Spleen (tissue), 7 donors: ENCODE results near the gene P4HTM.

Experiments
- POLR2A ChIP-seq, 3 donors: fragments of 450-650 bp; IDR thresholded peaks; one replicate each; pipeline ENCODE4 v1.5.1; 2017; ENCODE audit warnings: antibody characterized with exemption in 3 of 3, mild to moderate bottlenecking in 1 of 3
- POLR2AphosphoS5 ChIP-seq, 3 donors: sonication (generic); formaldehyde crosslinking; IDR thresholded peaks; one replicate each; pipeline ENCODE4 v1.5.1; 2017; ENCODE audit warnings: antibody characterized with exemption in 3 of 3
- TF ChIP-seq, protein P1 (sequence below), 11 experiments: fragments of 200-600 bp in 7 of 11; fragments of 450-650 bp in 4 of 11; sonication (generic) in 4 of 11; IDR thresholded peaks in 8 of 11; conservative IDR thresholded peaks in 3 of 11; 1 replicate in 7 of 11; 2 replicates in 4 of 11; pipeline versions ENCODE4 v1.4.0 to v1.8.0; 2016 to 2021; ENCODE audit warnings: antibody characterized with exemption in 11 of 11, inconsistent platforms in 4 of 11, mild to moderate bottlenecking in 1 of 11
- donor health status: DM: no; HTN: no; CAD: no; lungs with moderate emphysema.
- donor health status: DM: no; HTN: no; CAD: no.
- donor health status: DM: no; HTN: no; CAD: no.

DNA sequence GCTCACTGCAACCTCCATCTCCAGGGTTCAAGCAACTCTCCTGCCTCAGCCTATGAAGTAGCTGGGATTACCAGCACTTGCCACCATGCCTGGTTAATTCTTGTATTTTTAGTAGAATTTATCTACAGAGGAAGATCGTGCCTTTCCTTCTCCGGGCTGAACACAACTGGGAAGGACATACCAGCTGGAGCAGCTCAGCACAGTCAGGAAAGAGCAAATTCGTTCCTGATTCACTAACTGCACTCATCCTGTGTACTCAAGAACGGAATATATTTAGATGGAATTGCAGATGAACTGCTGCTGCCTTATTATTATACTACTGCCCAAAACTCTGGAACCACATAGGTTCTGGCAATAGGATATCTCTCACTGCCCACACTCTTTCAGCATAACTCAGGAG lies 27.1 kb upstream of the P4HTM start:
- TF ChIP-seq, protein P1, sequence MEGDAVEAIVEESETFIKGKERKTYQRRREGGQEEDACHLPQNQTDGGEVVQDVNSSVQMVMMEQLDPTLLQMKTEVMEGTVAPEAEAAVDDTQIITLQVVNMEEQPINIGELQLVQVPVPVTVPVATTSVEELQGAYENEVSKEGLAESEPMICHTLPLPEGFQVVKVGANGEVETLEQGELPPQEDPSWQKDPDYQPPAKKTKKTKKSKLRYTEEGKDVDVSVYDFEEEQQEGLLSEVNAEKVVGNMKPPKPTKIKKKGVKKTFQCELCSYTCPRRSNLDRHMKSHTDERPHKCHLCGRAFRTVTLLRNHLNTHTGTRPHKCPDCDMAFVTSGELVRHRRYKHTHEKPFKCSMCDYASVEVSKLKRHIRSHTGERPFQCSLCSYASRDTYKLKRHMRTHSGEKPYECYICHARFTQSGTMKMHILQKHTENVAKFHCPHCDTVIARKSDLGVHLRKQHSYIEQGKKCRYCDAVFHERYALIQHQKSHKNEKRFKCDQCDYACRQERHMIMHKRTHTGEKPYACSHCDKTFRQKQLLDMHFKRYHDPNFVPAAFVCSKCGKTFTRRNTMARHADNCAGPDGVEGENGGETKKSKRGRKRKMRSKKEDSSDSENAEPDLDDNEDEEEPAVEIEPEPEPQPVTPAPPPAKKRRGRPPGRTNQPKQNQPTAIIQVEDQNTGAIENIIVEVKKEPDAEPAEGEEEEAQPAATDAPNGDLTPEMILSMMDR (IDR thresholded peaks at IDR 0.05 in 8 of 11, conservative IDR thresholded peaks at IDR 0.05 in 3 of 11) = no peak
- TF ChIP-seq POLR2A (IDR thresholded peaks at IDR 0.05) = no peak
- TF ChIP-seq POLR2AphosphoS5 (IDR thresholded peaks at IDR 0.05) = no peak
